HS-5 (cell line): Measurements from ENCODE around the gene UBXN1.
"Not testable (repeated sequence)": the region's sequence is repeated elsewhere in the genome, so short reads cannot be mapped to it uniquely, and the experiment has no call there.

Source experiments
- DNase-seq: peaks from one replicate; pipeline ENCODE4 v3.0.0-alpha.2; 2012; ENCODE audit warnings: low read depth

Gene UBXN1

DNA sequence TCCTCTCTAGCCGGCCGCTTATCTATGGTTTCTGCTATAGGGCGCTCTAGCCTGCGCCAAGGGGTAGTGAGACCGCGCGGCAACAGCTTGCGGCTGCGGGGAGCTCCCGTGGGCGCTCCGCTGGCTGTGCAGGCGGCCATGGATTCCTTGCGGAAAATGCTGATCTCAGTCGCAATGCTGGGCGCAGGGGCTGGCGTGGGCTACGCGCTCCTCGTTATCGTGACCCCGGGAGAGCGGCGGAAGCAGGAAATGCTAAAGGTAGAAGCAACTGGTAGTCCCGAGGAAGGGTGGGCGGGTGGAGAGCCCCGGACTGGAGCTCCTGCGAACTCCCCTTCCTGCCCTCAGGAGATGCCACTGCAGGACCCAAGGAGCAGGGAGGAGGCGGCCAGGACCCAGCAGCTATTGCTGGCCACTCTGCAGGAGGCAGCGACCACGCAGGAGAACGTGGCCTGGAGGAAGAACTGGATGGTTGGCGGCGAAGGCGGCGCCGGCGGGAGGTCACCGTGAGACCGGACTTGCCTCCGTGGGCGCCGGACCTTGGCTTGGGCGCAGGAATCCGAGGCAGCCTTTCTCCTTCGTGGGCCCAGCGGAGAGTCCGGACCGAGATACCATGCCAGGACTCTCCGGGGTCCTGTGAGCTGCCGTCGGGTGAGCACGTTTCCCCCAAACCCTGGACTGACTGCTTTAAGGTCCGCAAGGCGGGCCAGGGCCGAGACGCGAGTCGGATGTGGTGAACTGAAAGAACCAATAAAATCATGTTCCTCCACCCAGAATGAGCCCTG lies 7.1 kb downstream of the UBXN1 start, which contains the start of the genes LBHD1 and UQCC3:
LBHD1 (minus strand) TSS at position 660 of the 782 bp plus-strand sequence. CDS start 2,236 bp downstream, outside the sequence.
UQCC3 (plus strand) TSS at position 66 of the 782 bp plus-strand sequence; CDS start at position 139, 73 bp downstream.
- peak; percentile 61 for DNase-seq

GRCh38 chr11:62671236-62671607 lies 7.7 kb downstream of the UBXN1 start:
- no peak for DNase-seq

DNA sequence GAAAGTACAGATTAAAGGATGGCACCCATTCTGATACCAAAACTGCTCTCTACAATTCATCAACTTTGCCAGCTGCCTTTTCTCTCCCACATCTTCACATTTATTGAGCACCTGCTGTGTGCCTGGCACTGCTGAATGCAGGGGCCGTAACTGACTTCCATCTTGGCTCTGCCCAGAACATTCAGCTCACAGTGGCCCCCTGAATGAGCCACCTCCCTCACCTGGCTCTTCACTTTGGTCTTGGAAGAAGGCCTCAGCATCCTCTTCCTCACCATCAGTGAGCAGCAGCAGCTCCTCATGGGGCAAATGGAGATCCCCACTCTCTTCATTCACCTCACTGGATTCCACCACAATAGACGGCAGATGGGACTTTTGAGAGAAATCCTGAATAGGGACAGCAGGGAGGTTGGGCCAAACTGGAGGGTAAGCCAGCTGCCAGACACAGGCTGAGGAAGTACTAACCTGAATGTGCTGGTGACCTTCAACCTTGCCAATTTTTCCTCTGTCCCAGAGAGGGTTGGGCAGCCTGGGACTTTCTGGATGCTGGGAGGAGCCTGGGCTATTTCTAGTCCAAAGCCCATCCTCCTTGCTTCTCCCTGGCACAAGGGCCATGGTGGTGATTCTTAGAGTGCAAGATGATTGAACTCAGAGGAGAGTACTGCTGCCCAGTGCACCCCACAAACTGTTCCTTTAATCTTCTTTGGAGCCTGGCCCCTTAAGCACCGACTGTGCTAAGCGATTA lies 9.3 kb downstream of the UBXN1 start:
- DNase-seq = no peak

- DNase-seq = no peak
Observed at GRCh38 chr11:62667460-62667859, 11.4 kb downstream of the UBXN1 start.

DNA sequence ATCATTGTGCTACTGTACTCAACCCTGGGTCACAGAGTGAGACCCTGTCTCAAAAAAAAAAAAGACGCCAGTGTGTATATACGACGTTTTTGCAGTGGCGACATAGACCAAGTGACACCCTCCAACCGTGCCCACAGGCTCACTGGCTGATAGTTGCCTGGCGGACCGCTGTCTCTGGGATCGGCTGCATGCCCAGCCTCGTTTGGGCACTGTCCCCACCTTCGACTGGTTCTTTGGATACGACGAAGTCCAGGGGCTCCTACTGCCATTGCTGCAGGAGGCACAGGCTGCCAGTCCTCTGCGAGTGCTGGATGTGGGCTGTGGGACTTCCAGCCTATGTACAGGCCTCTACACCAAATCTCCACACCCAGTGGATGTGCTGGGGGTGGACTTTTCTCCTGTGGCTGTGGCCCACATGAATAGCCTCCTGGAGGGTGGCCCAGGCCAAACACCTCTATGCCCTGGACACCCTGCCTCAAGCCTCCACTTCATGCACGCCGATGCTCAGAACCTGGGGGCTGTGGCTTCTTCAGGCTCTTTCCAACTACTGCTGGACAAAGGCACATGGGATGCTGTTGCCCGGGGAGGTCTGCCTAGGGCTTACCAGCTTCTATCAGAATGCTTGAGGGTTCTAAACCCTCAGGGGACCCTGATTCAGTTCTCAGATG lies 12.5 kb downstream of the UBXN1 start:
- no peak for DNase-seq

DNA sequence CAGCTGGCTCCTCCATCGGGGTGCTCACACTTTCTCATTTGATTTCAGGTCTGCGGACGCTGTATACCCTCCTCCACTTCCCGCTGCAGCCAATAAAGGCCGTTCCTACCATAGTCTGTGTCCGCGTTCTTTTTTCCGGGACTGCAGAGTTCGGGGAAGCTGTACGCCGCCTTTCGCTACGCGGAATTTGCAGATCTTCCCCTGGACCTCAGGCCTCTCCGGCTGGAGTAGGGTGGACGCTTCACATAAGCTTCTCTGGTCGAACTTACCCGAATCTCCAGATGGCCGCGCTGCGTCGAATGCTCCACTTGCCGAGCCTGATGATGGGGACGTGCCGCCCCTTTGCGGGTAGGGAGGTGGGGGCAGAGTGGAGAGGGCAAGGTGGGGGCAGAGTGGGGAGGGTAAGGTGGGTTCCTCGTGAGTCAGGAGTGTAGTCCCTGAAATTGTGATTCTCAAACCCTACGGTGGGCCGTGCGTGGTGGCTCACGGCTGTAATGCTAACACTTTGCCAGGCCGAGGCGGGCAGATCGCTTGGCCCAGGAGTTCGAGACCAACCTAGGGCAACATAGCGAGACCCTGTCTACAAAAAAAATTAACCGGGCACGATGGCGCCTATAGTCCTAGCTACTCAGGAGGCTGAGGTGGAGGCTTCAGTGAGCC lies 13.1 kb downstream of the UBXN1 start:
- no peak for DNase-seq

DNA sequence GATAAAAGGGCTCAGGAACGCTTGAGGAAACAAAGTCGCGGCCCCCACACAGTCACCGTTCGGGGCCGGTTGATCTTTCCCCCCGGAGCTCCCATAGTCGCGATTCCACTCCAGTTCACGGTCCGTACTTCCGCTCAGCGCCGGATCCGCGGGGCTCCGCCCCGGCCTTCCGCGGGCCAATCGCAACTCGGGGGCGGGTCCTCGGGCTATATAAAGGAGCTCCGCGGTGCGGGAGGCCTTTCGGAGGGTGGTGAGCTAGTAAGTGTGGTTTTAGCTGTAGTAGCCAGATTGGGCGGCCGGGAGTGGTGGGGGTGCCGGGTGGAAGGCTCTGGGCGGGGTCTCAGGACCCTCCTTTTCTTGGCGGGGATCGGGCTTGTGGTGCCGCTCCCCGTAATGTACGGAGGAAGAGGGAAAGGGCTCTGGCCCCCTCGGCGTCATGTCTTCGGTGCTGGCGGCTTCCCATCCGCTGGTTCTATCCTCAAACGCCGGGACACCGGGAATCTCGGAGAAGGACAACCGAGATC lies 13.7 kb downstream of the UBXN1 start, which contains the start of the genes C11orf98 and CSKMT:
C11orf98 (minus strand) TSS at position 136 of the 524 bp plus-strand sequence; CDS start at position 95, 41 bp downstream.
CSKMT (plus strand) TSS at position 238 of the 524 bp plus-strand sequence. CDS start 568 bp downstream, outside the sequence.
- peak; percentile 80 for DNase-seq

DNA sequence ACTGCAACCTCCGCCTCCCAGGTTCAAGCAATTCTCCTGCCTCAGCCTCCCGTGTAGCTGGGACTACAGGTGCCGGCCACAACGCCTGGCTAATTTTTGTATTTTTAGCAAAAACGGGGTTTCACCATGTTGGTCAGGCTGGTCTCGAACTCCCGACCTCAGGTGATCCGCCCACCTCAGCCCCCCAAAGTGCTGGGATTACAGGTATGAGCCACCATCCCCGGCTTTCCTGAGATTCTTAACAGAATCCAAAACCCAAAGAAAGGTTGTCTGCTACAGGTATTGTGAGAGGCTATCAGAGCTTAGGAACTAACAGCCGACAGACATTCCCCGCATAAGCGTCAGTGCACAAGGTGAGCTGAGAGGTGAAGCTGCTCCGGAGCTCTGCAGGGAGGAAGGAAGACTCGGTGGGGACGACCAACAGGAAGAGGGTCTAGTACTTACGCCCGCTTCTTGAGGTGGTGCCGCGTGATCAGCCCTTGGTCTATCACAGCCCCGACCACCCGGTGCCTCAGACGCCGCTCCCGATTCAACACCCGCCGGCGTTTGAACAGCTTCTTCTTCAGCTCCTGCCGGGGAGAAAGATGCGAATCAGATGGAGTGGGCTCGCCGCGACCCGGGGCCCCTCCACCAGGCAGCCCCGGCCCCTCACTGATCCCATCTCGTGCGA lies 14.3 kb downstream of the UBXN1 start:
- no peak for DNase-seq

- no peak for DNase-seq
Observed at GRCh38 chr11:62656796-62657429, 22.0 kb downstream of the UBXN1 start.

DNA sequence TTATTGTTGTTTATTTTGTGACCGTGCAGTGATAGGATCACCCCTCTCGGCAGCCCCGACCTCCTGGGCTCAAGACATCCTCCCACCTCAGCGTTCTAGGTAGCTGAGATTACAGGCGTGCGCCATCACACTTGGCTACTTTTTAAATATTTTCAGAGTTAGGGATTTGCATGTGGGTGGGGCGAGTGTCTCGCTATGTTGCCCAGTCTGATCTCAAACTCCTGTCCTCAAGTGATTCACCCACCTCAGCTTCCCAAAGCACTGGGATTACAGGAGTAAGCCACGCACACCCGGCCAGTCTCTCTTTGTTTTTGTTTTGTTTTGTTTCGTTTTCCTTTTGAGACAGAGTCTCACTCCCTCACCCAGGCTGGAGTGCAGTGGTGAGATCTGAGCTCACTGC lies 24.6 kb downstream of the UBXN1 start:
- no peak for DNase-seq

- no peak for DNase-seq
Observed at GRCh38 chr11:62652161-62653006, 26.5 kb downstream of the UBXN1 start.

- DNase-seq = not testable (repeated sequence)
Observed at GRCh38 chr11:62650283-62650682, 28.6 kb downstream of the UBXN1 start.

GRCh38 chr11:62649486-62649885 lies 29.4 kb downstream of the UBXN1 start:
- no peak for DNase-seq

- DNase-seq = no peak
Observed at GRCh38 chr11:62648967-62649364, 29.9 kb downstream of the UBXN1 start.

DNA sequence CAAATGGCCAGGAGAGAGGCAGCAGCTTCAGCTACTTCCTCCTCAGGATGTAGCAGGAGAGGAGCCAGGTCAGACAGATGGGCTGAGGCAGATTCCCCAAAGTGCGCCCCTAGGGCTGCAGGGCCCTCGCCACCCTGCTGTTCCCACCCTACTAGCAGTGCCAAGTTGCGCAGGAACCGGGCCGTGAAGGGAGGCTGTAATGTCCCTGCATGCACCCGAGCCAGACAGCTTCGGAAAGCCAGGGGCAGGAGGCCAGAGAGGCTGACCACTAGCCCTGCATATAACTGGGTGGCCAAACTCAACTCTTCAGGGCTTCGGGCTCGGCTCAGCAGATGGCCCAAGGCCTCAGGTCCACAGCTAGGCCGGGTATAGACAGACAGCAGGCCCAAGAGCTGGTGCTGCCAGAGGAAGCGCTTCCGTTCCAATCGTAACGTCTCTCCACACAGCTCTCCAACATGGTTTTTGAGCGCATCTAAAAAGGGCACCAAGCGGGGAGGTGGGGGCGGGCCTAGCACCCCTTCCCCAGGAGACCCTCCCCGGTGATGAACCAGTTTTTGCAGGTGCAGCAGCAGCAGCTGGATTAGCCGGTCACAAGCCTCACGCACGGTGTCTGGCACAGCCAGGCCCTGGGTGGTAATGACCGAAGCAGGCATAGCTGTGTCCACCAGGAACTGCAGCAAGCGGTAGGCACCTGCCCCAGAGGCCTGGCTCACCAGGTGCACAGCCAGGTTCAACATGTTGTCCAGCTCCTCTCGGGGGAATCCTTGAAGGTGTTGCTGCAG lies 30.5 kb downstream of the UBXN1 start:
- no peak for DNase-seq

DNA sequence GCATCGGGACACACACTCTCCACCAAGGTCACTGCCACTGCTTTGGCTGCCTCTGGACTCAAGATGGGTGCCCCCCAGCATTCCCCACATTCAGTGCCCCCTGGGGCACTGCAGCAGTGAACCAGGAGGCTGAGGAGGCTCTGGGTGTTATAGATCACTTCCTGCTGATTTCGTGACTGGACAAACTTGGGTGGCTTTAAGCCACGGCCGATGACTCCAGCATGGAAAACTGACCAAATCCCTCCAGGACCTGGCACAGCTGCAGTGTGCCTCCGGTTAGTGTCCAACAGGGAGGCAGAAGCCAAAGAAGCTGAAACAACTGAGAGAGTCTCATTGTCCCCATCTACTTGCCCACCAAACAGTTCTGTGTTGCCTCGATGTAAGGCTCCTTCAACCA lies 31.3 kb downstream of the UBXN1 start:
- DNase-seq = no peak

DNA sequence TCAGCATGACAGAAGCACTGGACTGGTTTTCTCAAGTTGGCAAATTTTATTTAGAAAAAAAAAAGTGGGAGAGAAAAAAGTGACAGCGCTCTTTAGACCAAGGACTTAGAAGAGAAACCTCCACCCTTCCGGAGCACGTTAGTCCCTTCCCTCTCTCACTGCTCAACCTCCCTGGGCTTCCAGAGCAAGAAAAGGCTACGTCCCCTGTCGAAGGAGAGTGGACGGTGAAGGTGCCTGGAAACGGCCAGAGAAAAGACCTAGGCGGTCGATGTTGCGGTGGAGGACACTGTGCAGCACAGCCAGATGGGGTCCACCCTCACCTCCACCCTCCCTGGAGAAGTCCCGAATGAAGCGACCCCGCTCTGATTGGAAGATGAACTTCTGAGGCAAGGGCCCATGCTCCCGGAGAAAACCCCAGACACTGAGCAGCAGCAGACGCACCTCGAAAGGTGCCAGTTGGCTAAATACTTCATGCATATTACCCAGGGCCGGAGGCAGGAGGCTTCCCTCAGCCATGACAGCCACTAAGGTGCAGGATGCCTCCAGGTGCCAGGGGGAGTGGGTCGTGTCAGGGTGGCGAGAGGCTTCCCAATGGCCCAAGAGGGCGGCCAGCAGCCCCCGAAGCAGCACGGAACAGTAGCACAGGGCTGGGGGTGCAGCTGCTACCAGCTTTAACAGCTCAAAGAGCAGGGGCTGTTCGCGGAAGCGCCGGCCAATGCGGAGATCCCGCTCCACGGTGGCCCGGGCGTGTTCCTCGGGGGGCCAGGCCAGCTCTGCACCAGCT lies 31.9 kb downstream of the UBXN1 start:
- DNase-seq = no peak
